ENCODE data around the gene PSEN2.

Gene PSEN2

GRCh38 chr1:226887006-226887405, 16.6 kb downstream of the PSEN2 start:
- TF ChIP-seq GATA1 (IDR thresholded peaks at IDR 0.05; ENCODE audit: low read depth, low read length) = no peak
- TF ChIP-seq POLR2A (IDR thresholded peaks at IDR 0.05; ENCODE audit: low read length) = no peak
- DNase-seq = no peak

GRCh38 chr1:226888021-226888420, 17.6 kb downstream of the PSEN2 start:
- no peak for TF ChIP-seq GATA1 (IDR thresholded peaks at IDR 0.05; ENCODE audit: low read depth, low read length)
- no peak for TF ChIP-seq POLR2A (IDR thresholded peaks at IDR 0.05; ENCODE audit: low read length)
- DNase-seq = no peak

GRCh38 chr1:226888816-226889215, 18.4 kb downstream of the PSEN2 start:
- no peak for DNase-seq
- TF ChIP-seq POLR2A (IDR thresholded peaks at IDR 0.05; ENCODE audit: low read length) (no peak), GATA1 (IDR thresholded peaks at IDR 0.05; ENCODE audit: low read depth, low read length) (no peak)

- DNase-seq = no peak
- TF ChIP-seq GATA1 (IDR thresholded peaks at IDR 0.05; ENCODE audit: low read depth, low read length) (no peak), POLR2A (IDR thresholded peaks at IDR 0.05; ENCODE audit: low read length) (no peak)
Observed at GRCh38 chr1:226889616-226890330, 19.4 kb downstream of the PSEN2 start.

- no peak for DNase-seq
- TF ChIP-seq POLR2A (IDR thresholded peaks at IDR 0.05; ENCODE audit: low read length) = no peak
- no peak for TF ChIP-seq GATA1 (IDR thresholded peaks at IDR 0.05; ENCODE audit: low read depth, low read length)
Observed at GRCh38 chr1:226890331-226891108, 20.1 kb downstream of the PSEN2 start.

- no peak for DNase-seq
- TF ChIP-seq GATA1 (IDR thresholded peaks at IDR 0.05; ENCODE audit: low read depth, low read length) = no peak
- no peak for TF ChIP-seq POLR2A (IDR thresholded peaks at IDR 0.05; ENCODE audit: low read length)
Observed at GRCh38 chr1:226891346-226891745, 20.9 kb downstream of the PSEN2 start.

- TF ChIP-seq POLR2A (IDR thresholded peaks at IDR 0.05; ENCODE audit: low read length) (no peak), GATA1 (IDR thresholded peaks at IDR 0.05; ENCODE audit: low read depth, low read length) (no peak)
- no peak for DNase-seq
Observed at GRCh38 chr1:226891846-226892523, 21.6 kb downstream of the PSEN2 start.

- no peak for DNase-seq
- TF ChIP-seq GATA1 (IDR thresholded peaks at IDR 0.05; ENCODE audit: low read depth, low read length) = no peak
- TF ChIP-seq POLR2A (IDR thresholded peaks at IDR 0.05; ENCODE audit: low read length) = no peak
Observed at GRCh38 chr1:226892524-226892875, 22.1 kb downstream of the PSEN2 start.

GRCh38 chr1:226893936-226894335, 23.5 kb downstream of the PSEN2 start:
- no peak for DNase-seq
- no peak for TF ChIP-seq POLR2A (IDR thresholded peaks at IDR 0.05; ENCODE audit: low read length)
- TF ChIP-seq GATA1 (IDR thresholded peaks at IDR 0.05; ENCODE audit: low read depth, low read length) = no peak

- TF ChIP-seq GATA1 (IDR thresholded peaks at IDR 0.05; ENCODE audit: low read depth, low read length) (no peak), POLR2A (IDR thresholded peaks at IDR 0.05; ENCODE audit: low read length) (no peak)
- DNase-seq = no peak
Observed at GRCh38 chr1:226894826-226895225, 24.4 kb downstream of the PSEN2 start.

- no peak for TF ChIP-seq GATA1 (IDR thresholded peaks at IDR 0.05; ENCODE audit: low read depth, low read length)
- TF ChIP-seq POLR2A (IDR thresholded peaks at IDR 0.05; ENCODE audit: low read length) = no peak
- DNase-seq = no peak
Observed at GRCh38 chr1:226895644-226896043, 25.2 kb downstream of the PSEN2 start.

GRCh38 chr1:226898246-226898645, 27.8 kb downstream of the PSEN2 start:
- DNase-seq = no peak
- TF ChIP-seq GATA1 (IDR thresholded peaks at IDR 0.05; ENCODE audit: low read depth, low read length) = no peak
- TF ChIP-seq POLR2A (IDR thresholded peaks at IDR 0.05; ENCODE audit: low read length) = no peak

GRCh38 chr1:226901421-226901820, 31.0 kb downstream of the PSEN2 start:
- no peak for DNase-seq

GRCh38 chr1:226902601-226903000, 32.2 kb downstream of the PSEN2 start:
- TF ChIP-seq GATA1 (IDR thresholded peaks at IDR 0.05; ENCODE audit: low read depth, low read length) (no peak), POLR2A (IDR thresholded peaks at IDR 0.05; ENCODE audit: low read length) (no peak)
- DNase-seq = no peak

More at GRCh38 chr1:226901421-226901820, 31.0 kb downstream of the PSEN2 start:
- TF ChIP-seq POLR2A (IDR thresholded peaks at IDR 0.05; ENCODE audit: low read length) = no peak
- no peak for TF ChIP-seq GATA1 (IDR thresholded peaks at IDR 0.05; ENCODE audit: low read depth, low read length)

Data from erythroblast (primary cell).